Calu3 (cell line): ENCODE results near the gene KRT83. TPM values are rescaled to one million over a fixed set of nuclear protein-coding genes. Genes with fewer than 3 reads are reported as not detected.

Experiments
- BruUV-seq: library from RNA; stranded (reverse); fragments of 400-500 nt; replicated peaks from 2 replicates; lab custom pipeline; 2021; lab: Mats Ljungman, UMichigan
- CTCF ChIA-PET: fragments of 300-600 bp; sonication (Branson Sonifier 250); formaldehyde crosslinking; loops from one replicate; lab custom pipeline; 2022; ENCODE audit warnings: antibody characterized with exemption; lab: Charles Lee
- DNase-seq: peaks from one replicate; pipeline ENCODE4 v3.0.0; 2022
- H3K27ac Mint-ChIP-seq: one replicate; pipeline ENCODE4 v1.8.0; 2022; ENCODE audit warnings: mixed read lengths; ENCODE audit not compliant: unreplicated experiment
- H3K27me3 Mint-ChIP-seq: one replicate; pipeline ENCODE4 v1.8.0; 2022; ENCODE audit warnings: mixed read lengths; ENCODE audit not compliant: unreplicated experiment
- H3K36me3 Mint-ChIP-seq: one replicate; pipeline ENCODE4 v1.8.0; 2022; ENCODE audit warnings: mild to moderate bottlenecking, moderate library complexity, mixed read lengths; ENCODE audit not compliant: insufficient read depth, unreplicated experiment
- H3K4me1 Mint-ChIP-seq: one replicate; pipeline ENCODE4 v1.8.0; 2022; ENCODE audit warnings: mild to moderate bottlenecking, low read depth, mixed read lengths; ENCODE audit not compliant: unreplicated experiment
- H3K4me3 Mint-ChIP-seq: one replicate; pipeline ENCODE4 v1.8.0; 2022; ENCODE audit warnings: mild to moderate bottlenecking, low read depth, moderate library complexity, mixed read lengths; ENCODE audit not compliant: unreplicated experiment
- H3K9me3 Mint-ChIP-seq: one replicate; pipeline ENCODE4 v1.8.0; 2022; ENCODE audit warnings: low read depth, mixed read lengths; ENCODE audit not compliant: unreplicated experiment
- CTCF ChIP-seq: fragments of 200-600 bp; IDR thresholded peaks from one replicate; pipeline ENCODE4 v1.8.0; 2022; ENCODE audit warnings: antibody characterized with exemption; ENCODE audit not compliant: unreplicated experiment
- intact Hi-C: fragments of 100-400 bp; cut with micrococcal nuclease; formaldehyde crosslinking; loops from one replicate; pipeline ENCODE4 v1.10.0; 2022; ENCODE audit not compliant: unreplicated experiment
- total RNA-seq: library from RNA; stranded (reverse); gene quantifications from 2 replicates; pipeline ENCODE4 v1.2.3, GENCODE V29; 2022

KRT83 gene
- total RNA-seq, 1 experiment from 2014 or later: not detected

DNA sequence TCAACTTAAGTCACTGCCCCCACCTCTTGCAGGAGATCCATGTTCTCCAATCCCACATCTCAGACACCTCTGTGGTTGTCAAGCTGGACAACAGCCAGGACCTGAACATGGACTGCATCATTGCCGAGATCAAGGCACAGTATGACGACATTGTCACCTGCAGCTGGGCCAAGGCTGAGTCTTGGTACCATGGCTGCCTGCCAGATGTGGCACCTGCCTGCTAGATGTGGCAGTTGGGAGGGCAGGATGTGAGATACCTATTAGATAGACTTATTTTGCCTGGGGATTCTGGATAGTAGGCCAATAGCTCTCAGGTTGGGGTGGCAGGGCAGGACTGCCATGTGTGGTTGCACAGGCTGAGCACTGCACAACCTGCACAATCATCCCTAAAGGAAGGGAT is 54.7 kb downstream of the KRT83 start:
- H3K27ac Mint-ChIP-seq: no peak overlapping the region
- H3K4me1 Mint-ChIP-seq: peaks cover under 1% of the 10 kb centered on the region
- no peaks in the 10 kb centered on the region for H3K27me3 Mint-ChIP-seq
- no peak for TF ChIP-seq CTCF
- no peak overlapping the region for H3K4me3 Mint-ChIP-seq
- H3K36me3 Mint-ChIP-seq: peaks cover 8% of the 10 kb centered on the region
- no peak for DNase-seq
- BruUV-seq: no TSS peak
- no peaks in the 10 kb centered on the region for H3K9me3 Mint-ChIP-seq
- intact Hi-C loops: no loop called here
- CTCF ChIA-PET: no interaction called here

DNA sequence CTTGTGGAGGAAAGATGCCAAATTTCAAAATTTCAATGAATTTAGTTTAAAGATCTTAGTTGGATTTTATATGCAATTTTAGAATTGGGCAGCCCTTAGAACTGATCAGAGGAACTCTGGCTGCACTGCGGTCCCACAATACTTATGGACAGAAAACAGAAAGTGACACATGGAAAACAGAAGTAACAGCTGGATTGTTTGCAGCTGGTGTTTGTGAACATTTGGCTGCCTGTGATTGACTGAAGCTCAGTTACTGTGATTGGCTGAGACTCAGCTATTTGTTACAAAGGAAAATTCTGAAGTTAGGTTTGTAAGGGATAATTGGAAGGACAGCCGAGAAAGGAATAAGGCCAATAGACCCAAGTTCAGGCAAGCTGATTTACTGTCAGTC is 56.8 kb downstream of the KRT83 start:
- Mint-ChIP-seq H3K36me3 (peaks cover 8% of the 10 kb centered on the region), H3K9me3 (no peaks in the 10 kb centered on the region), H3K27me3 (no peaks in the 10 kb centered on the region), H3K4me1 (peaks cover 21% of the 10 kb centered on the region), H3K4me3 (no peak overlapping the region), H3K27ac (no peak overlapping the region)
- no TSS peak for BruUV-seq
- intact Hi-C loops: no loop called here
- CTCF ChIA-PET: no interaction called here
- DNase-seq: no peak
- TF ChIP-seq CTCF: no peak

Other genes with a start within 250 kb of the KRT83 start
- not detected in 2 replicates for gene SMIM41, start 241.7 kb downstream of the KRT83 start, total RNA-seq
- 32.7 and 45.5 TPM in 2 replicates for gene KRT80, start 129.4 kb downstream of the KRT83 start, total RNA-seq
- gene KRT7, start 88.2 kb downstream of the KRT83 start, total RNA-seq: 2,370 and 2,828 TPM in 2 replicates
- gene KRT86, start 46.8 kb downstream of the KRT83 start, total RNA-seq: 2.6 and 3.6 TPM in 2 replicates
- gene KRT81, start 29.9 kb downstream of the KRT83 start, total RNA-seq: 0.28 and 0.61 TPM in 2 replicates
- gene KRT85, start 46.1 kb upstream of the KRT83 start, total RNA-seq: not detected in 2 replicates
- not detected in 2 replicates for gene KRT84, start 64.3 kb upstream of the KRT83 start, total RNA-seq
- not detected in 2 replicates for gene KRT82, start 84.9 kb upstream of the KRT83 start, total RNA-seq
- not detected in 2 replicates for gene KRT75, start 113.0 kb upstream of the KRT83 start, total RNA-seq
- gene KRT6B, start 130.7 kb upstream of the KRT83 start, total RNA-seq: 2.2 and 5.6 TPM in 2 replicates
- not detected in 2 replicates for gene KRT6C, start 152.4 kb upstream of the KRT83 start, total RNA-seq
- 0.24 TPM in 1 of 2 replicates, not detected in the other for gene KRT6A, start 171.9 kb upstream of the KRT83 start, total RNA-seq
- 0.32 and 1.3 TPM in 2 replicates for gene KRT5, start 199.0 kb upstream of the KRT83 start, total RNA-seq
- gene KRT71, start 231.7 kb upstream of the KRT83 start, total RNA-seq: not detected in 2 replicates